Trophoblast cell (in vitro differentiated cells and primary cell): Measurements from ENCODE around the gene PCGF3.

Source experiments
- DNase-seq, 2 donors: peaks; one replicate each; pipeline ENCODE4 v3.0.0-alpha.2; 2016
- H2AFZ ChIP-seq: 2 replicates; pipeline ENCODE4 v1.6.1; 2013; ENCODE audit warnings: low read length, moderate library complexity, mild to moderate bottlenecking; ENCODE audit not compliant: insufficient read depth, poor library complexity
- H2AK5ac ChIP-seq: 2 replicates; pipeline ENCODE4 v1.6.1; 2013; ENCODE audit warnings: mild to moderate bottlenecking, low read length
- H2BK120ac ChIP-seq: 2 replicates; pipeline ENCODE4 v1.6.1; 2013; ENCODE audit warnings: low read length, mild to moderate bottlenecking, moderate library complexity; ENCODE audit not compliant: insufficient read depth, poor library complexity
- H2BK12ac ChIP-seq: 2 replicates; pipeline ENCODE4 v1.6.1; 2013; ENCODE audit warnings: mild to moderate bottlenecking, low read length, moderate library complexity
- H2BK5ac ChIP-seq: 2 replicates; pipeline ENCODE4 v1.6.1; 2013; ENCODE audit warnings: low read length, low read depth, moderate library complexity, mild to moderate bottlenecking; ENCODE audit not compliant: poor library complexity
- H3K14ac ChIP-seq: 2 replicates; pipeline ENCODE4 v1.6.1; 2013; ENCODE audit warnings: mild to moderate bottlenecking, low read length
- H3K18ac ChIP-seq: 2 replicates; pipeline ENCODE4 v1.6.1; 2013; ENCODE audit warnings: mild to moderate bottlenecking, low read length
- H3K23ac ChIP-seq: 2 replicates; pipeline ENCODE4 v1.6.1; 2013; ENCODE audit warnings: low read length
- H3K27ac ChIP-seq: 2 replicates; pipeline ENCODE4 v1.5.1; 2013; ENCODE audit warnings: low read depth, mild to moderate bottlenecking, inconsistent platforms, low read length, moderate library complexity
- H3K27me3 ChIP-seq: 2 replicates; pipeline ENCODE4 v1.6.1; 2013; ENCODE audit warnings: inconsistent platforms, mild to moderate bottlenecking, low read length, moderate library complexity; ENCODE audit not compliant: insufficient read depth
- H3K36me3 ChIP-seq, 2 experiments: 1 replicate in 1 of 2; 2 replicates in 1 of 2; pipeline ENCODE4 v1.6.1; 2013; ENCODE audit warnings: low read length in 2 of 2, mild to moderate bottlenecking in 2 of 2, moderate library complexity in 1 of 2; ENCODE audit not compliant: insufficient read depth in 2 of 2, control insufficient read depth in 1 of 2
- H3K4ac ChIP-seq: 2 replicates; pipeline ENCODE4 v1.6.1; 2013; ENCODE audit warnings: low read depth, mild to moderate bottlenecking, low read length, moderate library complexity
- H3K4me1 ChIP-seq, 2 experiments: 1 replicate in 1 of 2; 2 replicates in 1 of 2; pipeline ENCODE4 v1.6.1; 2013; ENCODE audit warnings: low read length in 2 of 2, mild to moderate bottlenecking in 2 of 2, moderate library complexity in 1 of 2; ENCODE audit not compliant: insufficient read depth in 2 of 2, control insufficient read depth in 1 of 2
- H3K4me2 ChIP-seq: 2 replicates; pipeline ENCODE4 v1.6.1; 2013; ENCODE audit warnings: inconsistent platforms, mild to moderate bottlenecking, low read length, moderate library complexity
- H3K4me3 ChIP-seq: 2 replicates; pipeline ENCODE4 v1.5.1; 2013; ENCODE audit warnings: mild to moderate bottlenecking, low read depth, low read length, inconsistent platforms
- H3K79me1 ChIP-seq: one replicate; pipeline ENCODE4 v1.6.1; 2013; ENCODE audit warnings: low read length
- H3K79me2 ChIP-seq: 2 replicates; pipeline ENCODE4 v1.6.1; 2013; ENCODE audit warnings: low read length, mild to moderate bottlenecking; ENCODE audit not compliant: control insufficient read depth, insufficient read depth, poor library complexity
- H3K9ac ChIP-seq: 2 replicates; pipeline ENCODE4 v1.6.1; 2013; ENCODE audit warnings: mild to moderate bottlenecking, low read length
- H3K9me3 ChIP-seq: 2 replicates; pipeline ENCODE4 v1.6.1; 2013; ENCODE audit warnings: low read depth, mild to moderate bottlenecking, control low read depth, inconsistent platforms, low read length; ENCODE audit not compliant: insufficient read depth
- H4K12ac ChIP-seq: 2 replicates; pipeline ENCODE4 v1.6.1; 2013; ENCODE audit warnings: low read depth, mild to moderate bottlenecking, low read length, moderate library complexity
- H4K8ac ChIP-seq: 2 replicates; pipeline ENCODE4 v1.6.1; 2013; ENCODE audit warnings: low read depth, mild to moderate bottlenecking, low read length, moderate library complexity
- H4K91ac ChIP-seq: one replicate; pipeline ENCODE4 v1.6.1; 2013; ENCODE audit warnings: low read depth, mild to moderate bottlenecking, low read length, moderate library complexity
- WGBS: extraction: QIAGEN DNeasy Blood & Tissue Kit; methylation state at CpG from one replicate; pipeline ENCODE4 v1.1.7; 2013; ENCODE audit warnings: missing lambda C conversion rate; ENCODE audit not compliant: insufficient read length, insufficient coverage; ENCODE audit errors: extremely low coverage; 5-methylcytosine and 5-hydroxymethylcytosine counted together

PCGF3 gene

DNA sequence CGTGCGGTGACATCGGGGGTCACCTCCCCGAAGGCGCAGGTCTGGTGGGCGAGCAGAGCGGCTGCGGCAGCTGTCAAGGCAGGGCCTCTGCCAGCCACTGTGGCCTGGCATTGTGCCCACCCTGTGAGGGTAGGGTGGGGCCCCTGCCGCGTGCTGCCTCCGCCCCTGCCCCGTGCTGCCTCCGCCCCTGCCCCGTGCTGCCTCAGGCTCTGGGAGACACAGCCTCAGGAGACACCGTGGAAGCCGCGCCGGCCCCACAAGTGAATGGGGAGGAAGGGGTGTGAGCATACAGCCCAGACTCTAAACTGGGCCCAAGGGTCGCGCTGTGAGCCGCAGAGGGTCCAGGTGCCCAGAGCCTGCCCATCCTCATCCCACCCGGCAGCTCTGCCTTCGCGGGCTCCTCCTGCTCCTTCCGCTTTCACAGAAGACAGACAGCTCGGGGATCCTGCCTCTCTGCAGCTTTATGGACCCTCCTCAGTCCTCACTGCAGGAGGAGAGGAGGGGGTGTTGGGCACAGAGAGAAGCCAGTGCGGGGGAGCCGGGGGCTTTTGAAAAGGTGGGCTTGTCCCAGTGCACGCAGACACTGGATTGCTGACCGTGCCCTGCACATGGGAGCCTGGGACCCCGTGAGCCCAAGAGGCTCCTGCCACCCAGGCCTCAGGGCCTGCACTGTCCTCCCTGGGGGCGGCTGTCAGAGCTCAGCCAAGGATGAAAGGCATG lies 27.4 kb downstream of the PCGF3 start:
- no peak overlapping the region for H2AK5ac ChIP-seq
- H3K36me3 ChIP-seq, result peaks cover 68 to 70% of the 10 kb centered on the region in 2 experiments
- no peak overlapping the region for H3K14ac ChIP-seq
- no peaks in the 10 kb centered on the region for H3K79me1 ChIP-seq
- no peak overlapping the region for H3K18ac ChIP-seq
- H2AFZ ChIP-seq, result no peak overlapping the region
- no peak overlapping the region for H2BK5ac ChIP-seq
- no peaks in the 10 kb centered on the region for H3K4me1 ChIP-seq
- H3K27ac ChIP-seq, result no peak overlapping the region
- no peak overlapping the region for H2BK12ac ChIP-seq
- H2BK120ac ChIP-seq, result no peak overlapping the region
- no peaks in the 10 kb centered on the region for H3K27me3 ChIP-seq
- H4K91ac ChIP-seq, result no peak overlapping the region
- H3K4me3 ChIP-seq, result no peak overlapping the region
- H4K12ac ChIP-seq, result no peak overlapping the region
- no peak for DNase-seq
- H3K4ac ChIP-seq, result no peak overlapping the region
- peaks cover 5% of the 10 kb centered on the region for H3K9me3 ChIP-seq
- no peak overlapping the region for H3K23ac ChIP-seq
- H3K79me2 ChIP-seq, result no peaks in the 10 kb centered on the region
- no CpG with 5 or more reads among the region's 32 CpGs for WGBS
- H4K8ac ChIP-seq, result no peak overlapping the region
- H3K4me2 ChIP-seq, result no peak overlapping the region
- H3K9ac ChIP-seq, result no peak overlapping the region

GRCh38 chr4:733631-733980 lies 28.0 kb downstream of the PCGF3 start:
- Histone ChIP-seq H3K27me3 (no peaks in the 10 kb centered on the region), H3K23ac (no peak overlapping the region), H3K4me3 (no peak overlapping the region), H4K91ac (no peak overlapping the region), H2BK12ac (no peak overlapping the region), H3K4me2 (no peak overlapping the region), H3K79me2 (no peaks in the 10 kb centered on the region), H2AFZ (no peak overlapping the region), H4K8ac (no peak overlapping the region), H3K4me1 (no peaks in the 10 kb centered on the region), H3K27ac (no peak overlapping the region), H3K18ac (no peak overlapping the region), H4K12ac (no peak overlapping the region), H3K4ac (no peak overlapping the region), H3K14ac (no peak overlapping the region), H3K36me3 (peaks cover 70% of the 10 kb centered on the region in 2 experiments), H3K9me3 (peaks cover 5% of the 10 kb centered on the region), H2BK120ac (no peak overlapping the region), H3K9ac (no peak overlapping the region), H2BK5ac (no peak overlapping the region), H3K79me1 (no peaks in the 10 kb centered on the region), H2AK5ac (no peak overlapping the region)
- no peak for DNase-seq
- no CpG with 5 or more reads among the region's 18 CpGs for WGBS

- H4K91ac ChIP-seq, result no peak overlapping the region
- no peaks in the 10 kb centered on the region for H3K27me3 ChIP-seq
- no peak overlapping the region for H2BK120ac ChIP-seq
- H3K4me3 ChIP-seq, result no peak overlapping the region
- no CpG with 5 or more reads among the region's 9 CpGs for WGBS
- H3K79me2 ChIP-seq, result no peaks in the 10 kb centered on the region
- H2AK5ac ChIP-seq, result no peak overlapping the region
- no peaks in the 10 kb centered on the region for H3K4me1 ChIP-seq
- H3K4me2 ChIP-seq, result no peak overlapping the region
- peaks cover 73 to 74% of the 10 kb centered on the region in 2 experiments for H3K36me3 ChIP-seq
- no peaks in the 10 kb centered on the region for H3K79me1 ChIP-seq
- H3K23ac ChIP-seq, result no peak overlapping the region
- H3K4ac ChIP-seq, result no peak overlapping the region
- no peak overlapping the region for H3K9ac ChIP-seq
- H2AFZ ChIP-seq, result no peak overlapping the region
- no peak overlapping the region for H2BK12ac ChIP-seq
- H3K18ac ChIP-seq, result no peak overlapping the region
- no peak overlapping the region for H3K27ac ChIP-seq
- H4K12ac ChIP-seq, result no peak overlapping the region
- no peak overlapping the region for H3K14ac ChIP-seq
- DNase-seq, result no peak
- H3K9me3 ChIP-seq, result peaks cover 5% of the 10 kb centered on the region
- no peak overlapping the region for H2BK5ac ChIP-seq
- H4K8ac ChIP-seq, result no peak overlapping the region
Measured at GRCh38 chr4:734075-734474, 28.4 kb downstream of the PCGF3 start.

DNA sequence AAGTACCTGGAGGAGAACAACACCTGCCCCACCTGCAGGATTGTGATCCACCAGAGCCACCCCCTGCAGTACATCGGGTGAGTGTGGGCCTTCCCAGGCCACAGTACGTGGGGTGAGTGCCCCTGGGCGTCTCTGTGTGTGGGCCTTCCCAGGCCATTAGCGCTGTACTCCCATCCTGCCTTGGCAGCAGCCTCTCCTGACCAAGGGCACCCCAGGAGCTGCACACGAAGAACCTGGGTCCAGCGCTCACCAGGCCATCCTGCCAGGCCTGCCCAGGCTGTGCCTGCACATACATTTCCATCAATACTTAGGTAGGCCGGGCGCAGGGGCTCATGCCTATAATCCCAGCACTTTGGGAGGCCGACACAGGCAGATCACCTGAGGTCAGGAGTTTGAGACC lies 29.3 kb downstream of the PCGF3 start:
- Histone ChIP-seq H2BK120ac (no peak overlapping the region), H3K36me3 (peaks cover 78 to 80% of the 10 kb centered on the region in 2 experiments), H3K23ac (no peak overlapping the region), H3K27me3 (no peaks in the 10 kb centered on the region), H3K79me2 (no peaks in the 10 kb centered on the region), H4K8ac (no peak overlapping the region), H2BK12ac (no peak overlapping the region), H3K79me1 (no peaks in the 10 kb centered on the region), H4K12ac (no peak overlapping the region), H3K4me2 (no peak overlapping the region), H3K14ac (no peak overlapping the region), H3K9me3 (peaks cover 5% of the 10 kb centered on the region), H3K4me3 (no peak overlapping the region), H2AFZ (no peak overlapping the region), H3K4me1 (no peaks in the 10 kb centered on the region), H2AK5ac (no peak overlapping the region), H3K9ac (no peak overlapping the region), H3K4ac (no peak overlapping the region), H2BK5ac (no peak overlapping the region), H4K91ac (no peak overlapping the region), H3K18ac (no peak overlapping the region), H3K27ac (no peak overlapping the region)
- WGBS, result no CpG with 5 or more reads among the region's 9 CpGs
- DNase-seq, result no peak
